GM19328 (cell line): ENCODE data around the gene LDAH.
A peak's percentile ranks its signal among the peaks of the same experiment; 100 is the strongest.
"Not testable (repeated sequence)": the region's sequence is repeated elsewhere in the genome, so short reads cannot be mapped to it uniquely, and the experiment has no call there.

Experiments
- ATAC-seq: cut with Tn5 transposase; IDR thresholded peaks from one replicate; pipeline ENCODE4 v1.9.1; 2021; ENCODE audit warnings: mild to moderate bottlenecking, moderate library complexity; ENCODE audit not compliant: unreplicated experiment

The LDAH gene

DNA sequence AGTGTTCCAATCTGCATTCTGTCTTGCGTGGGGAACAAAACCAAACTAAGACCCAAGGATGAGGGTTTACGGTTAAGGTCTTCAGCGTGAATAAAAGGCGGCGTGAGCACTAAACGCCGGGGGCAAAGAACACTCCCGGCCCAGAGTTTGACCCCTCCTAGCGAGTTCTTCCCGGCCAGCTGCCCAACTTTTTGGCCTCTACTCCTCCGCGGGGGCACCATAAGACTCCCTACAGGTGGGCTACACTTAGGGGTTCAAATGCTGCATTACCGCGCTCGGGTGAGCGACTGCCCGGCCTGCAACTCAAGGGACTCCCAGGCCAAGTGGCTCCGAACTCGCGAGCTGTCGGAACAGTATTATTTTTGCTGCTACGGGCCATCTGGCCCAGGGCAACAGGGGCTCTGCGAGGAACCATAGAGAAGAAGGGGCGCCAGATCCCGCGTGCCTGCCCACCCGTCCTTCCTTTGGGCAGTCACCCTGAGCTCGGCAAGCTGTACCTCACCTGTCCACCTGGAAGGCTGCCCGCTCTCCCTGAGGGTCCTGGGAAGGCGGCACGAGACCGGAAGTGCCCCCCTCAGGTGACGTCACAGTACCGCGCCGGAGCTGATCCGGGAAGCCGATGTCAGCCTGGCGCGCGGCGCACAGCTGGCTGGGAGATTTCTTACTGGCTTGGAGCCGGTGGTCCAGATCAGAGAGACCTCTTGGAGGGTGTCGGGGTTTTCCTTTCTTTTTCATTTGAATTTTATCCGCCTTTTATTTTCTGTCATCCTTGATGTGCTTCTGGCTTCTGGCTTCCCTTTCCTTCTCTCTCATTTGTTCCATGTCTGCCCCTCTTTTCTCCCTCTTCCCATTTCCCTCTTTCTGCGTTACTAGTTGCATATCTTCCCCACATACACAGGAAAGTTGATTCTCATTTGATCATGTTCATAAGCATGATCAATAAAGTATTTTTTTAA lies at the start of gene LDAH:
Gene LDAH (minus strand): TSS at position 567 of the 956 bp plus-strand sequence. CDS start 21,638 bp downstream, outside the sequence.
- peak; percentile 81 for ATAC-seq

GRCh38 chr2:20868377-20868776 lies 45.5 kb upstream of the LDAH start:
- ATAC-seq: peak; percentile 100

DNA sequence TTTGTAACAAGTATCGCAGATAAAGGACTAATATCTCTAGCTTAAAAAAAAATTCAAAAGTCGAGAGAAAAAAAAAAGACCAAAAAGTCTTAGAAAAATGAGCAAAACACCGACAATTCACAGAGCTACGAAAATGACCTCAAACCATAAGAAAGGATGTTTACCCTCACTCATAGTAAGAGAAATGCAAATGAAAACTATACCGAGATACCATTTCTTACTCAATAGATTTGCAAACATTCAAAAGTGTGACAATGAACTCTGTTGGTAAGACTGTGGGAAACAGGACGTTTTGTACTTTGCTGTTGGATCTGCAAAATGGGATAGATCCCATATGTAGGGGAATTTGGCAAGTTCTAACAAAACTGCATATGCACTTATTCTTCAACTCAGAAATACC lies 39.9 kb upstream of the LDAH start:
- no peak for ATAC-seq

- no peak for ATAC-seq
Observed at GRCh38 chr2:20855456-20855855, 32.6 kb upstream of the LDAH start.

GRCh38 chr2:20852670-20853069 lies 29.8 kb upstream of the LDAH start:
- ATAC-seq: no peak

DNA sequence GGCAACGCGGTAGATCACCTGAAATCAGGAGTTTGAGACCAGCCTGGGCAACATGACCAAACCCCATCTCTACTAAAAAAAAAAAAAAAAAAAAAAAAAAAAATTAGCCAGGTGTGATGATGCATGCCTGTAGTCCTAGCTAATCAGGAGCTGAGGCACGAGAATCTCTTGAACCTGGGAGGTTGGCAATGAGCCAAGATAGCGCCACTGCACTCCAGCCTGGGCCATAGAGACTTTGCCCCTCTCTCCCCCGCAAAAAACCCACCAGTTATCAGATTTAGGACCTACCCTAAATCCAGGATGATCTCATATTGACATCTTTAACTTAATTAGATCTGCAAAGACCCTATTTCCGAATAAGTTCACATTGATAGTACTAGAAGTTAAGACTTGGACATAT lies 29.2 kb upstream of the LDAH start:
- no peak for ATAC-seq

DNA sequence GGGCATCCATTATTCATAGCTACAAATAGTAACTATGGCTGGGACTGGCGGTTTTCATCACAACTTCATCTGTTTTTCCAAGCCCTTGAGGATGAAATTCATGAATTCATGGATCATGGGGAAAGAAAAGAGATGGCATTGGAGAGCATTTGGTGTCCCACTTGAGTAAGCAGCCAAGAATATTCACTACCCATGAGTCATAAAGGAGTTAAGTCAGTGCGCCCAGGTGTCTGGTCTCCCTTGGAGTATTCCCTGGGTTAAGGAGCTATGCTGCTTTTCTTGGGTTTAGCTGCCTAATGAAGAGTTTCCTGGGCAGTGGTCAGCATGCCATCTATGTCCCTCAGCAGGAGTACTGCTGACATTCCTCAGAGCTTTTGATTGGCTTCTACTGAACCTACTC lies 21.3 kb upstream of the LDAH start:
- ATAC-seq: no peak

- ATAC-seq: no peak
Observed at GRCh38 chr2:20839052-20839451, 16.2 kb upstream of the LDAH start.

DNA sequence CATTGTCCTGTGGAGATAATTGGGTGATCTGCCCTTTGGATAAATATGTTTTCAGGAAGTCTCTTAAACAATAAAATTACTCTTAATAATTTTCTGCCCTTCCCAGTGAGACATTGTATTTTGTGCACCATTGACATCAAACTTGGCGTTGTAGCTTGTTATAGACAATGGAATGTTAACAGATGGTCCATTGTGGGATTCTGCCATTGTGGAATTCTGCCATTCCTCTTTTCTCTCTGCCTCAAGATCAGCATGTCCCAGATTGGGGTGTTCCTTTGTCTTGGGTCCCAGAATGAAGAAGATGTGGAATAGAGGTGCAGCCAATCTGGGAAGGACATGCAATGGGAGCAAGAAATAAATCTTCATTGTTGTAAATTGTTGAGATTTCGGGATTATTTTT lies 15.1 kb upstream of the LDAH start:
- no peak for ATAC-seq

GRCh38 chr2:20836521-20836920 lies 13.6 kb upstream of the LDAH start:
- ATAC-seq: no peak

DNA sequence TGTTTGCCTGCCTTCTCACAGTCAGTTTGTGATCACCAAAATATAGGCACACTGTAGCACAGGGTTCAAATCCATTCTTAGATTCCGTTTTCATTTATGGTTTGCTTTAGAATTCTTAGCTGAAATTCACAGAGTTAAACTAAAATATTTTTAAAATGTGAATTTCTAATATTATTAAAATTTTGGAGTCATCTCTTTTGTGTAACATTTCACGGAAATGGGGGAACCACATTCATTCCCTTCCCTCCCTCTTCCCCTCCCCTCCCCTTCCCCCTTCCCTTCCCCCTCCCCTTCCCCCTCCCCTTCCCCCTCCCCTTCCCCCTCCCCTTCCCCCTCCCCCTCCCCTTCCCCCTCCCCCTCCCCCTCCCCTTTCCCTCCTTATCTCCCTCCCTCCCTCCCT lies 11.4 kb upstream of the LDAH start:
- ATAC-seq: no peak

DNA sequence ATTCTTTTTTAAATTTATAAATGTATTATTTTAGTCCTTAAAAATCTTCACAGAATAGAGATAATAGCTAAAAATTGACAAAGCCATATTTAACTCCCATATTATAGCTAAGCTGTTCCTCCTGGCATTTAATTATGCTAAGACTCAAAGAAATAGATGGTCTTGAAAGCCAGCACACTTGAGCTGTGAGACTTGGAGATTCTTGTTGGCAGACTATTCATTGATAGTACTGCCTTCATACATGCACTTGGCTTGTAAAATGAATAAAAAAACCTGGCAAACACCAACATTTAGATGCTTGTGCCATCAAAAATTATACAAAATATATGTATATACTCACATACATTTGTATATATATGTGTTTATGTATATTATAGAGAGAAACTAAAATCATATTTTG lies 9.7 kb upstream of the LDAH start:
- no peak for ATAC-seq

- no peak for ATAC-seq
Observed at GRCh38 chr2:20829861-20830260, 7.0 kb upstream of the LDAH start.

GRCh38 chr2:20823917-20824316 lies 1.0 kb upstream of the LDAH start:
- no peak for ATAC-seq

GRCh38 chr2:20818820-20819219 lies 4.1 kb downstream of the LDAH start:
- no peak for ATAC-seq

DNA sequence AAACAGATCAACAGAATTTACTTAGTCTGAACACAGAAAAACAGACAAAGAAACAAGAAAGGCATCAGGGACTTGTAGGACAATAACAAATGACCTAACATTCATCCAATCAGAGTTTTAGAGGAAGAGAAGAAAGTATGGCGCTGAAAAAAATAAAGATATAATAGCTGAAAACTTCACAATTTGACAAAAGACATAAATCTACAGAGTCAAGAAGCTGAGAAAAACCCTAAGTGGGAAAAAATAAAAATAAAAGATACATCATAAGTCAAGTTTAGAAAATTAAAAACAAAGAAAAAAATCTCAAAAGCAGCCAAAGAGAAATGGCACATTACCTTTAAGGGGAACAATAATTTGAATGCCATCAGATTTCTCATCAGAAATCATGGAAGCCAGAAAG lies 7.7 kb downstream of the LDAH start:
- no peak for ATAC-seq

DNA sequence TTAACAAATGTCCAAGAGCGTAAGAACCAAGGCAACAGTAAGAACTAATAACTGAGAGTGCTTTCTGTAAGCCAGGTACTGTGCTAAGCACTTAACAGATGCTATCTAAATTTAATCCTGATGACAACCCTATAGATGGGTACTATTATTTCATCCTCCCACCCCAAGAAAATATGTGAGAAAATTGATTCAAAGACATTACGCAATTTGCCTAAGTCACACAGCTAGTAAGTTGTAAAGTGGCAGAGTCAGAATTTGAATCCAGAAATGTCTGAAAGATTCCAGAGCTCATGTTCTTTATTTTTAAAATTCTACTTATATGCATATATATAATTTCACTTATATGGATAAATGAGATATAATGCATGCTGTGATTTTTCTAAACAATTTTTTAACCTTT lies 10.1 kb downstream of the LDAH start:
- ATAC-seq: no peak

DNA sequence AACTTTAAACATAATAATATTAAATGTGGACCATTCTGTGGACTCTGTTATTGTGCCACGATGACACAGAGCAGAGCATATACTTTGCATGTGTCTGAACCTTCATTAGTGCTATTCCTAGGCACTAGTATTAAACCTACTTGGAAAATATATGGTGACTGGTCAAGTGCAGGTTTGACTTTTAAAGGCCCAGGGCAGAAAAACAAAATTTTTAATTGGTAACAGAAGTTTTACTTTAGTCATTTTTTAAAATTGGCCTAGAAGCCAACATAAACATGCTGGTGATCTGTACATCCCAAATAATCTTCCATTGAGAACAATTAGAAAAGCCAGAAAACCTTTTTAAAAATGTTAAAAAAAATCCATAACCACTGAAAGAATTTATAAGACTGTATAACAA lies 16.6 kb downstream of the LDAH start:
- ATAC-seq: no peak

- ATAC-seq: no peak
Observed at GRCh38 chr2:20803974-20804373, 18.9 kb downstream of the LDAH start.

DNA sequence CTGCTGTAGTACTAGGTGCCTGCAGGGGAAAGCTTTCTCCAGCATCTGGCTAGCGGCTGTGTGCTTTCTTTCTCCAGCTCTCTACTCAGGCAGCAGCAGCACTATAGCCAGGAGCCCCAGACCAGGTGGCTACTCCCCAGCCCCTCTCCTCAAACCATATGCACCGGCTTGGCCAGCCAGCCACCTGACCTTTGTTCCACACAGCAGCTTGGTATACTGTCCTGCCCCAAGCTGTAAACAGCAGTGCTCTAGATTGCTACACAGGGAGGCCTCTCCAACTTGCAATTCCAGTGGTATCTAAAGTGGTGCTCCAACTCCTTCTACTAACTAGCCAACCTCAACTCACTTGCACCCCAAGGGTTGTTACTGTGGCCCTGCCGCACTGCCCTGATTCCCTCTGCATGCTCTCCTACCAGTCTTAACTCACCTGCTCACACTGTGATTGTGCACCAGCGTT lies 19.6 kb downstream of the LDAH start:
- ATAC-seq: no peak

GRCh38 chr2:20797096-20797495 lies 25.8 kb downstream of the LDAH start:
- ATAC-seq: no peak

DNA sequence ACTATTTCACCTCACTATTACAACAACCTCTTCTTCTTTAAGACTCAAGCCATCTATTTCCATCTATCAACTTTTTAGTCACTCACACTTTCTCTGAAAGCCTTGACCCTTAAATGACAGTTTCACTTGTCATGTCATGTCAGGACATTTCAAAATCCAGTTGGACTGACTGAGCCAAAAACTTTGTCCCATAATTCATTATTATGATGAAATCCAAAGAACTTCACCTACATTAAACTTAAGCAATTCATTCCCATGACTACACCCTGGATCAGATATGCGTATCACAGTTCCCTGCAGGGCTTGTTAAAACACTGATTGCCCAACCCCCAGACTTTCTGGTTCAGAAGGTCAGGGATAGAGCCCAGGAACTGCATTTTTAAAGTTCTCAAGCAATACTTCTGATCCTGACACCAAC lies 26.5 kb downstream of the LDAH start:
- ATAC-seq: no peak

DNA sequence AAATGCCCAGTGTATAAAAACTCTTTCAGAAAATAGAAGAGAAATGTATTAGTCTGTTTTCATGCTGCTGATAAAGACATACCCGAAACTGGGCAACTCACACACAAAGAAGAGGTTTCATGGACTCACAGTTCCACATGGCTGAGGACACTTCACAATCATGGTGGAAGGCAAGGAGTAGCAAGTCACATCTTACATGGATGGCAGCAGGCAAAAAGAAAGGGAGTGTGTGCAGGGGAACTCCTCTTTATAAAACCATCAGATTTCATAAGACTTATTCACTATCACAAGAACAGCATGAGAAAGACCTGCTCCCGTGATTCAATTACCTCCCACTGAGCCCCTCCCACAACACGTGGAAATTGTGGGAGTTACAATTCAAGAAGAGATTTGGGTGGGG lies 29.0 kb downstream of the LDAH start:
- not testable (repeated sequence) for ATAC-seq
